T-helper 1 cell (primary cell): ENCODE data around the gene FN3KRP.

Experiments
- DNase-seq, 5 donors: peaks; one replicate each; pipeline ENCODE4 v3.0.0-alpha.2; 2012 to 2020
- total RNA-seq, 4 donors: gene quantifications; one replicate each; lab custom pipeline; 2026; lab: John Stamatoyannopoulos, UW

FN3KRP gene
- total RNA-seq: 15.4 to 24.6 (median 23.1) reads per million in 4 donors

DNA sequence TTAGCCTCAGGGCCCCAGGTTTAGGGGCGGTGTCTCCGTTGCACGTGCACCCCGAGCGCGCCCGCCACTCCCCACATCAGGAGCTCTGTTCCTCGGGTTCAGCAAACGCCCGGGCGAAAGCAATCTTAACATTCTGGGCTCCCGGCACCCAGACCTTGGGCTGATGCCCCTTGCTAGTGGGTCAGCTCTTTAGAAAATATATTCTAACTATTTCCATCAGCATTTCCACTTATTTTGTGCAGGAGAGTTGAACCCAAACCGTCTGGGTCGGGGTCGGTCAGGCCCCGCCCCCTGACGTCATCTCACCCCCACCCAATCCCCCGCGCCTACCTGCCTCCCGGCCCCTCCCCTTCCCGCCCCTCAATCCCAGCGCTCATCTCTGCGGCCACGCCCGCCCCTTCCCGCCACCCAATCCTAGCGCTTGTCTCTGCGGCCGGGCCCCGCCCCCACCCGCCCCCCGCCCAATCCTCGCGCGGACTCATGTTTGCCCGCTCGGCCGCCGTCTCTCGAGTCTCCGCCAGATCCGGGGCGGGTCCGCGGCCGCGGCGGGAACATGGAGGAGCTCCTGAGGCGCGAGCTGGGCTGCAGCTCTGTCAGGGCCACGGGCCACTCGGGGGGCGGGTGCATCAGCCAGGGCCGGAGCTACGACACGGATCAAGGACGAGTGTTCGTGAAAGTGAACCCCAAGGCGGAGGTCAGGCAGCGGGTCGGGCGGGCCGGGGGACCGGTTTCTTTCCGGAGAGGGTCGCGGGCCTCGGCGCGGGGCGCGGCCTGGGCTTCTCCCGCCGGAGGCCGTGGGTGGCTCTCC, at the start of gene FN3KRP:
FN3KRP (plus strand) TSS at position 504 of the 808 bp plus-strand sequence; CDS start at position 554, 50 bp downstream.
- peak; percentile 85 to 97 (median 93) for DNase-seq

- no peak for DNase-seq
Observed at GRCh38 chr17:82666931-82667667, 49.4 kb upstream of the FN3KRP start.

- DNase-seq: no peak
Observed at GRCh38 chr17:82667668-82668000, 48.9 kb upstream of the FN3KRP start.

DNA sequence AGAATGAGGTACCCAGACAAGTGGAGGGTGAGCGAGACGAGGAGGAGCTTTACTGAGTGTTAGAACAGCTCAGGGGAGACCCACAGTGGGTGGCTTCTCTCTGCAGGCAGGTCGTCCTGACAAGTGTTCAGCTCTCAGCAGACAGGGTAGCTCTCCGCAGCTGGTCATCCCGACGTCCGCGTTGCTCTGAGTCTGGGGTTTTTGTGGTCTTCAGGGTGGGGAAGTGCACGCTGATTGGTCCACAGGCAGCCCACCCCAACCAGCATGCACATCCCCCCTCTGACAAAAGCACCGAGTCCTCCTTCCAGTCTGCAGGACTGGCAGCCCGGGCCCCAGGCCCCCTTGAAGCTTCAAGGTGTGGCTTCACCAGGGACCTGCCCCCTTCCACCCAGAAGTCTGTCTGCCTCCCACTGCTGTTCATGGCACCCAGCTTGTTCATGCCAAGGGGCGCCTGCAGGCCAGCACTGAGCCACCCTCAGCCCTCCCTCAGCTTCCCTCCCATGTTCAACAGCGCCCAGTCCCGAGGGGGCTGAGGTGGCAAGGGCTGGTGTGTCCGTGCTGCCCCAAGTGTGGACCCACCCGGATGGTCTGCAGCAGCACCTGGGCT, 48.4 kb upstream of the FN3KRP start:
- DNase-seq: no peak

DNA sequence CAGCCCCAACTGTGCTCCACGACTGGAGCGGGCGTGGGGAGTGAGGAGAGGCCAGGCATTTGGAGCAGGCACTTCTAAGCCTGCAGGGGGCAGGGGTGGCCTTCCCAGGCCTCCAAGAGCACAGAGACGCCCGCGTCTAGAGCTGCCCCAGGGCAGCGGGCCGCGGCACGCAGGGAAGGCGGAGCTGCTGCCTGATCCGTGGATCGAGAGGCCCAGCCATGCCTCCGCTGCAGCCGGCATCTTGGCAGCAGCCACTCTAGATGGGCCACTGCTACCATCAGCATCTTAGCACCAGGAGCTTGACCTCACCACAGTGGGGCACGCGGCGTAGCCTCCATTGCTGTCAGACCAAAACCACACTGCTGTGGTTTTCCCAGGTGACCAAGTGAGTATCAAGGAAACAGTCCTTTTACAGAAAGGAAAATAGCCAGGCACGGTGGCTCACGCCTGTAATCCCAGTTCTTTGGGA, 47.8 kb upstream of the FN3KRP start:
- DNase-seq: peak in 2 of 5 donors; percentile 20 to 40

DNA sequence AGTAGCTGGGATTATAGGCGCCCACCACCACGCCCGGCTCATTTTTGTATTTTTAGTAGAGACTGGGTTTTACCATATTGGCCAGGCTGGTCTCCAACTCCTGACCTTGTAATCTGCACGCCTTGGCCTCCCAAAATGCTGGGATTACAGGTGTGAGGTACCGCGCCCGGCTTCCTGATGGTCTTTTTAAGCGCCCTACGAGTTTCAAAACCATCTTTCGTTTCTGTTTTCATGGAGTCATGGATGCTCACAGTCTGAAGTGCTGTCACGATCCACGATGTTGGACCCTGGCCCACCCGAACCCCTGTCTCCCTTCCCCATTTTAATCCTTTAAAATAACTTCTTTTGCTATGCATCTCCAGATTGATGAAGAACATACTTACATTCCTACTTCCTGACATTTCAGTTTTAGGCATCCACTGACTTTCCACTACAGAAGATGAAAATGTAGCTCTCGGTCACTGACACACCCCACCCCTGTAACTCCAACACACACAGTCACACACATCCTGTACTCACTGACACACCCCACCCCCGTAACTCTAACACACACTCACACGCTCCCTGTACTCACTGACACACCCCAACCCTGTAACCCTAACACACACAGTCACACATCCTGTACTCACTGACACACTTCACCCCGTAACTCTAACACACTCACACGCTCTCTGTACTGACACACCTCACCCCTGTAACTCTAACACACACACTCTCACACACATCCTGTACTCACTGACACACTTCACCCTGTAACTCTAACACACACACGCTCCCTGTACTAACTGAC, 45.6 kb upstream of the FN3KRP start:
- DNase-seq: no peak

GRCh38 chr17:82674656-82675475, 41.6 kb upstream of the FN3KRP start:
- DNase-seq: no peak

- no peak for DNase-seq
Observed at GRCh38 chr17:82675476-82676245, 40.8 kb upstream of the FN3KRP start.

DNA sequence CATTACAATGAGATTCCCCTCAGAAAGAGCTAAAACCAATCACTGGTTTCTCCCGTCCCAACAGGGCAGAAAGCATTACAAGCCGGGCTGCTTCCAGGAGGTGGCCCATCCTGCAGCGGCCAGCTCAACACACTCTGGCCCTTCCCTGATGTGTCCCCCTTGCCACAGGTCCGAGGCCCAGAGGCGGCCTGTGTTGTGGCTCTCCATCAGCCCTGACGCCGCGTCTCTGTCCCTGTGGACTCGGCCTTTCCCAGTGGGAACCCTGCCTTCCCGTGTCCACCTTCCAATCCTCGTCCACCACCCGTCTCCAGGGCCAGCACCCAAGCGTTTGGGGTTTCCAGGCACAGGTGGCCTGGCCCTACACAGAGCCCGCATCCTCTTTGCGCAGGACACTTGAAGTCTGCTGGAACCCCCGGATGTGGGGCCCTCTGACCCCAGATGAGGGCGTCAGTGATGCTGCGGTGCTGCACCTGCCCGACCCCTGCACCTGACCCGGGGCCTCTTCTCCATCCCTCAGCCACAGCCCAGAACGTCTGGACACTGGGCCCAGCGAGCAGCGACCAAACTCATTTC, 39.1 kb upstream of the FN3KRP start:
- no peak for DNase-seq

DNA sequence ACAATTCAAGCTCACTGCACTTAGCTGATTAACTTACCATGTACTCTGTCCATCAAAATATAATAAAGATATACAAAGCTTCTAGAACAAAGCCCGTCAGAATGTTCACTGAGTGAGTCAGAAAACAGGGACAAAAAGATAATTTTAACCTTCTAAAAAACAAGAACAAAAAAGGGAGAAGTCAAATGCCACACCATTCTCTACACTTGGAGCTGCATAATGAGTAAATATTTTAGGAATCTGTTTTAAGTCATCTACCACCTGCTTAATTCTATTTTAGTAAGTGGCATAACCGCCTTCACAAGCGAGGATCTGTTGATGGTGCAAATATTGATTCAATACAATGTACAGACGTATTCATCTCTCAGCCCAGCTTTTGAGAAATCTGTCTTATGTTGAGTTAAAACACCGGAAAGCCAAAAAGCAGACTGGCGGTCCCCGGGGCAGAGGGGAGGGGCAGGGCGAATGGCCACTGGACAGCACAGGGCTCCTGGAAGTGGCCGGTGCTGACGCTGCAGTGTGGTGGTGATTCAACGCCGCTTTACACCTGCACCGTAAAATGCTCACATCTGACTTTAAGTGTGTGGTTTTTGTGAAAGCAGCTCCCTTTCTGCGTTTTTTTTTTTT, 38.1 kb upstream of the FN3KRP start:
- DNase-seq: no peak

DNA sequence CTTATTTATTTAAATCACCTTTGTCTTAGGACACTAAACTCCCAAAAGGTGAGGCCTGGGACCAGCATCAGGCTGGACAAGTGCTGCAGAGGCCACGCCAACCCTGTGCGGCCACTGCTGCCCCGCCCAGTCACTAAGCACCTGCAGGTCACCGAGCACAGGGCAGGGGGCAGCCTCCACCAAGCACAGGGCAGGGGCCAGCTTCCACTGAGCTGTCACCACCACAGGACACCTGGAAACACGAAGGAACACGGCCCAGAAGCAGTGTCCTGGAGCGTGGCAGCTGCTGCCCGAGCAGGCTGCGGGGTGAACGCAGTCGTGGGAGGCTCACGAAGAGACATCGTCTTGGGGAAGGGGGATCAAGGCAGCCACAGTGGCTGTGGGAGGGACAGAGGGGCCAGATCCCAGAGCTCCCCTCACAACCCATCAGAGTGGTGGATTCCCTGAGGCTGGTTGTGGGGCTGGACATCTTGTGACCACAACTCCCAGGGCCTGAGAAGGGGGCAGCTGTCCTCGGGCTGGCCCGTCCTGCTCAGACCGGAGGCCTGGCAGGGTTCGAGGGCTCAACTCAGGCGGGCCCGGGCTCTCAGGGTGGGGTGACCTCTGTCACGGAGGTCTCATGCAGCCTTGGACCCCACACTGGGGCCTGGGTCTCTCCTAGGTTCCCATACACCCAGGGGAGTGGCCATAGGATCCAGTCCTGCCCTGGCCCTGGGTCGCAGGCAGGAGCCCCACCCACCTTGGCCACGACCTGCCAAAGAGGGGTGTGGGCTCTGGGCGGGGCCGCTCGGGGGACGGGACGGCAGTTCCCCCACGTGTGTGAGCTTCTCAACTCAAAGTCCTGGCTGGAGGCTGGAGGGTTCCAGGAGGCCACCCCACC, 36.7 kb upstream of the FN3KRP start:
- DNase-seq: no peak

DNA sequence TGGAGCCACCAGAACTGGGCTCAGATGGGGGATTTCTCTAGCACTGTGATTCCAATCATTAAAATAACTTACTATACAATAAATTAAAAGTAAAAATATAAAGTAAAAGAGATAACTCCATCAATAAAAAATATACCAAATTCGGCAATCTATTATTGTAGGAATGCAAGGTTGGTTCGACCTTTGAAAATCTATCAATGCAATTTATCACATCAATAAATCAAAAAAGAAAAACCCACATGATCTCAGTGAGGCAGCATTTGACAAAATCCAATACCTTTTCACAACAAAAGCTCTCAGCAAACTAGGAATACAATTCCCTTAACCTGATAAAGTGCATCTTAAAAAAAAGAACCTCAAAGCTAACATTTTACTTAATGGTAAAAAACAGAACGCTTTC, 35.0 kb upstream of the FN3KRP start:
- DNase-seq: no peak

DNA sequence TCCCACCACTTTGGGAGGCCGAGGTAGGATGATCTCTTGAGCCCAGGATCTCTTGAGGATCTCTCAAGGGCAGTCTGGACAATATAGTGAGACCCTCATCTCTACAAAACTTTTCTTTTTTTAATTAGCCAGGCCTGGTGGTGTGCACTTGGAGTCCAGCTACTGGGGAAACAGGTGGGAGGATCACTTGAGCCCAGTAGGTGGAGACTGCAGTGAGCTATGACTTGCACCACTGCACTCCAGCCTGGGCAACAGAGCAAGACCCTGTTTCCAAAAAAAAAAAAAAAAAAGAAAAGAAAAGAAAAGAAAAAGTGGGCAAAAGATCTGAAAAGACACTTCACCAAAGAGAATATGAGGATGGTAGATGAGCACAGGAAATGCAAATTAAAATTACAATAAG, 33.0 kb upstream of the FN3KRP start:
- DNase-seq: no peak

GRCh38 chr17:82684228-82684841, 32.2 kb upstream of the FN3KRP start:
- no peak for DNase-seq

- no peak for DNase-seq
Observed at GRCh38 chr17:82685291-82685690, 31.2 kb upstream of the FN3KRP start.

GRCh38 chr17:82686366-82687324, 29.9 kb upstream of the FN3KRP start:
- DNase-seq: no peak

GRCh38 chr17:82687375-82687861, 29.1 kb upstream of the FN3KRP start:
- no peak for DNase-seq
